COLO668 (cell line): Measurements from ENCODE around the gene TLR5.

ENCODE experiments used
- DNase-seq: peaks from one replicate; lab custom pipeline; 2025; ENCODE audit not compliant: unreplicated experiment; lab: John Stamatoyannopoulos, UW

TLR5 gene

DNA sequence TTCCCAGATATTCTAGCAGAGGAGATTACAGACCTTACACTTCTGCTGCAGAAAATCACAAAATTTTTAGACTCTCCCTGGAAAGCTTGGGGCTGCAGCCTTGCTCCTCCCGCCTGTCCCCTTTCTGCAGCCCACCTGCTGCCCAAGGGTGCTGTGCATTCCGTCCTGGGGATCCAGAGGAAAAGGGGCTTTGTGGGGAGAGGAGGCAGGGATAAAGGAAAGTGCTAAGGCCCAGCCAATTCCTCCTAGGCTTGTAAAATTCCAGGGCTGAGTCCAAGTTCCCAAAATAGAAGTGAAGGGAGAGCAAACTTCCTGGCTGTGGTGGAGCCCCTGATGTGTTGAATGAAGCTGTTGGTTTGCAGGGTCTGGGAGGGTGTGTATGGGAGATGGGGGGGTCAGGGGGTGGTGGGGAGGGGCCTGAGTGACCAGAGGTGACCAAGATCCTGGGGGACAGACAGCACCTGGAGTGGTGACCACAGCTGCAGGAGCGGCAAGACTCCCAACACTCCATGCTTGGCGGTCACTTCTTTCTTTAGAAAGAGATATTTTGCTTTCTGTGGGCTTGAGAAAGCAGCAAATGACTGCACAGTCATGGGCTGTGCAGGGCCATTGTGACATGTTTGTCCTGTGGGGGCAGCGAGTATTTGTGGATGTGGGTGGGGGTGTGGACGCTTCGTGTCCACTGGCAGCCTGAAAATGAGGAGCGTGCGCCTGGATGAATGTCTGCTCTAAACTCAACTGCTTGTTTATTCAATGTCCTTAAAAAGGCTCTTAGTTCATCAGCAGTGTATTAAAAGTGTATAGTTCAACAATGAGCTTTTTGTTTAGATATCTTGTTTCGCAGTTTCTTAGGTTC is 68.4 kb downstream of the TLR5 start:
- DNase-seq = no peak

DNA sequence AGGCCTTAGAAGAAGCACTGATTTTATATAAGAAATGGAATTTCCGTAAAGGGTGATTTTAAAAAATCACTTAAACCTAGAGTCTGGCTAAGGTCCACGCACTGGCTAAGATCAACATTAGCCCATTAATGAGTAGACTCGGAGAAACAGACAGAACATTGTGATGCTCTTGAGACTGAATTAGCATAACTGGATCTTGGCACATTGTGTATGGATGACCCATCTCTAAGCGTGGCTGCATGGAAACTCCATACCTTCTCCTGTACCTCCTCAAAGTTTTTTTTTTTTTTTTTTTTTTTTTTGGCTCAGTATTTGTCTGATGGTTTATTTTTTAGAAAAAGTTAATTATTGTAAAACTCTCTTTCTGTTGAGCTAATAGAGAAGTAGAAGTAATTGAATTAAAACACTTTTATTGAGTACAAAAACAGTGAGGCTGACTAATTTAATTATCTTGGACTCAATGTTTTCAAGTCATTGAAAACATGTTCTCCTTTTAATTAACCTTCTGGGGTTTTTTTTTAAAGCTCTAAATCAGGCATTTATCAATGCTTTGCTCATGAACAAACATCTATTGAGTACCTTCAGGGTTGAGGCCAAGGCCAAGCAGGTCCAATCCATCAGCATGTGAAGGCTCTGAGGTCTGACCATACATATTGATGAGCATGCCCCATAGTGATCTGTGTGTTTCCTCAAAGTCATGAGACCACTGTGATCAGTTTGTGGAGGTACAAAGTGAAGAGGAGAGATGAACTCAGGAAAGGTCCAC is 74.0 kb downstream of the TLR5 start:
- no peak for DNase-seq

- DNase-seq = no peak
Measured at GRCh38 chr1:223067914-223068313, 75.1 kb downstream of the TLR5 start.

DNA sequence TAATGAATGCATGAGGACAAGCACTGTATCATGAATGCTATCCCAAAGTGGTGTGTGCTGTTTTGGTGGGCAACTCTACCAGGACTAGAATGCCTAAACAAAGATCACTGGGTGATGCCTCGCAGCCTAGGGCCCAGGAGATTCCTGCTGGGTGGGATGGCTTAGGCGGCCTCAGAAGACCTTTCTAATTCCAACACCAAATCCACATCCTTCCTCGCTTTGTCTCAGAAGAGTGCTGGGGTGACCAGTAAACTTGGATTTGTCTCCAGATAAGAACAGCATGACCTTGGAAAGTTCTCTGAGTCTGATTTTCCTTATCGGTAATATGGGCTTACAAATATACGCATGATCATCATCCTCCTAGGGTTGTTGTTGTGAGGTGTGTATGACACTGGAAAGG is 76.6 kb downstream of the TLR5 start:
- no peak for DNase-seq

DNA sequence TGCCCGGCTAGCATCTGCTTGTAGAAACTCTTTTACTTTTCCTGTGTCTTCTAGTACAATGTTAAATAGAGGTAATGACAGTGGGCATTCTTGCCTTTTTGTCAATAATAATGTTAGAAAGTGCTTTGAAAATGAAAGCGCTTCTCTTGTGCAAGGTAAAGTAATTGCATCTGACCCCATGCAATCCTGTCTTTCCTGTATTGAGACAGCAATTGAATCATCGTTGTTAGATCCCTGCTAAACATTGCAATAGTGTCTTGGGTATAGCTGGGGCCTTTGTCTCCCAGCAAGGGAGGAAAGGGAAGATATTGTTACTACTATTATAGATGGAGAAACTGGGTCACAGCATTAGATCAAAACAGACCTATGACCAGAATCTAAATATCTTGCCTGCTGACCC is 80.9 kb downstream of the TLR5 start:
- no peak for DNase-seq

DNA sequence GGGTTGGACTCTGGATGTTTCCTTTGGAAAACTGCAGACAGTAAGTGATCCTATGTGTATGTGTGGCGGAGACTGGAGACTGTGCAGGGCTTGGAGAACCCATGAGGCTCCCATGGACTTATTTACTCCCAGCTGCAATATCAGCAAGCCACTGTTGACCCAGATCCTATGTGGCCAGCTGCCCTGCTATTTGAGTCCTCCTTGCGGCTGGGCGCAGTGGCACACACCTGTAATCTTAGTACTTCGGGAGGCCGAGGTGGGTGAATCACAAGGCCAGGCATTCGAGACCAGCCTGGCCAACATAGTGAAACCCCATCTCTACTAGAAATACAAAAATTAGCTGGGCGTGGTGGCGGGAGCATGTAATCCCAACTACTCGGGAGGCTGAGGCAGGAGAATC is 83.5 kb downstream of the TLR5 start:
- no peak for DNase-seq
